Kidney epithelial cell (primary cell): Measurements from ENCODE around the gene UQCRFS1. TPM values are rescaled to one million over a fixed set of nuclear protein-coding genes. Genes with fewer than 3 reads are reported as not detected.

ENCODE experiments used
- DNase-seq: peaks from one replicate; pipeline ENCODE4 v3.0.0-alpha.2; 2010; ENCODE audit warnings: low read depth
- H3K27me3 ChIP-seq: 2 replicates; pipeline ENCODE4 v1.6.0; 2011; ENCODE audit warnings: low read length; ENCODE audit not compliant: control insufficient read depth, insufficient read depth
- H3K36me3 ChIP-seq: 2 replicates; pipeline ENCODE4 v1.5.1; 2011; ENCODE audit warnings: low read length; ENCODE audit not compliant: control insufficient read depth, insufficient read depth
- H3K4me3 ChIP-seq: 2 replicates; pipeline ENCODE4 v1.5.1; 2011; ENCODE audit warnings: low read depth, mild to moderate bottlenecking, control low read depth, low read length
- CTCF ChIP-seq: IDR thresholded peaks from 2 replicates; pipeline ENCODE4 v1.5.1; 2011; ENCODE audit warnings: mild to moderate bottlenecking, moderate library complexity, low read length, control low read depth, inconsistent platforms; ENCODE audit not compliant: insufficient read depth, poor library complexity, severe bottlenecking
- total RNA-seq: library from RNA; depleted of rRNA; stranded (reverse); fragments of >200 nt; gene quantifications from 2 replicates; pipeline ENCODE4 v1.2.3, GENCODE V29; 2015

Gene UQCRFS1
- total RNA-seq, 1 donor from 2014 or later = 32.4 TPM

GRCh38 chr19:29201855-29202254 is 11.1 kb downstream of the UQCRFS1 start:
- Histone ChIP-seq H3K36me3 (no peaks in the 10 kb centered on the region), H3K4me3 (no peak overlapping the region), H3K27me3 (no peaks in the 10 kb centered on the region)
- no peak for TF ChIP-seq CTCF
- DNase-seq = no peak

GRCh38 chr19:29194658-29195057 is 18.3 kb downstream of the UQCRFS1 start:
- no peak for DNase-seq
- Histone ChIP-seq H3K4me3 (no peak overlapping the region), H3K36me3 (no peaks in the 10 kb centered on the region), H3K27me3 (no peaks in the 10 kb centered on the region)
- no peak for TF ChIP-seq CTCF

GRCh38 chr19:29193155-29193554 is 19.8 kb downstream of the UQCRFS1 start:
- Histone ChIP-seq H3K36me3 (no peaks in the 10 kb centered on the region), H3K27me3 (no peaks in the 10 kb centered on the region), H3K4me3 (no peak overlapping the region)
- TF ChIP-seq CTCF = no peak
- DNase-seq = no peak

- Histone ChIP-seq H3K36me3 (no peaks in the 10 kb centered on the region), H3K4me3 (no peak overlapping the region), H3K27me3 (no peaks in the 10 kb centered on the region)
- DNase-seq = no peak
- TF ChIP-seq CTCF = no peak
Measured at GRCh38 chr19:29191005-29191404, 21.9 kb downstream of the UQCRFS1 start.

GRCh38 chr19:29189033-29189360 is 24.0 kb downstream of the UQCRFS1 start:
- TF ChIP-seq CTCF = no peak
- no peak for DNase-seq
- Histone ChIP-seq H3K4me3 (no peak overlapping the region), H3K36me3 (no peaks in the 10 kb centered on the region), H3K27me3 (no peaks in the 10 kb centered on the region)

- no peak for TF ChIP-seq CTCF
- no peak overlapping the region for H3K4me3 ChIP-seq
- no peak for DNase-seq
- no peaks in the 10 kb centered on the region for H3K27me3 ChIP-seq
- H3K36me3 ChIP-seq = no peaks in the 10 kb centered on the region
Measured at GRCh38 chr19:29188289-29189032, 24.5 kb downstream of the UQCRFS1 start.
